HEK293 (cell line): ENCODE data around the gene MBOAT7.

Experiments
- CTCF ChIP-seq: fragments of 450-650 bp; formaldehyde crosslinking; IDR thresholded peaks from 2 replicates; pipeline ENCODE4 v1.5.1; 2016; ENCODE audit warnings: missing biosample characterization, missing genetic modification characterization
- KLF7 ChIP-seq: fragments of 450-650 bp; formaldehyde crosslinking; IDR thresholded peaks from 2 replicates; pipeline ENCODE4 v1.5.1; 2016; ENCODE audit warnings: missing biosample characterization, missing genetic modification characterization, borderline replicate concordance
- REPIN1 ChIP-seq: fragments of 450-650 bp; formaldehyde crosslinking; IDR thresholded peaks from 2 replicates; pipeline ENCODE4 v1.5.1; 2017; ENCODE audit warnings: missing biosample characterization, missing genetic modification characterization, low read depth
- TCF7L2 ChIP-seq: IDR thresholded peaks from 2 replicates; pipeline ENCODE4 v1.6.1; 2011; ENCODE audit warnings: low read depth, mild to moderate bottlenecking, inconsistent platforms, low read length, moderate library complexity, borderline replicate concordance
- TRIM28 ChIP-seq: IDR thresholded peaks from 2 replicates; pipeline ENCODE4 v1.6.1; 2011; ENCODE audit warnings: low read length, control low read depth, borderline replicate concordance
- ZBTB1 ChIP-seq: fragments of 450-650 bp; formaldehyde crosslinking; IDR thresholded peaks from 2 replicates; pipeline ENCODE4 v1.5.1; 2016; ENCODE audit warnings: missing biosample characterization, missing genetic modification characterization
- ZBTB17 ChIP-seq: fragments of 450-650 bp; formaldehyde crosslinking; IDR thresholded peaks from 2 replicates; pipeline ENCODE4 v1.5.1; 2016; ENCODE audit warnings: missing biosample characterization, missing genetic modification characterization
- ZNF148 ChIP-seq: fragments of 450-650 bp; formaldehyde crosslinking; IDR thresholded peaks from 2 replicates; pipeline ENCODE4 v1.5.0; 2017; ENCODE audit warnings: missing biosample characterization, missing genetic modification characterization, borderline replicate concordance
- ZNF274 ChIP-seq, 2 experiments: fragments of 200-500 bp in 1 of 2; fragments of 450-650 bp in 1 of 2; sonication (Bioruptor generic) in 1 of 2; formaldehyde crosslinking in 1 of 2; IDR thresholded peaks; 2 replicates each; pipeline versions ENCODE4 v1.5.1 to v1.6.1; 2014 to 2016; ENCODE audit warnings: borderline replicate concordance in 1 of 2, inconsistent platforms in 1 of 2, low read length in 1 of 2, missing biosample characterization in 1 of 2, missing genetic modification characterization in 1 of 2
- ZNF626 ChIP-seq: fragments of 450-650 bp; sonication (Bioruptor Pico); formaldehyde crosslinking; IDR thresholded peaks from 2 replicates; pipeline ENCODE4 v1.5.1; 2018; ENCODE audit warnings: missing biosample characterization, missing genetic modification characterization, inconsistent platforms

- TF ChIP-seq REPIN1, result no peak
- no peak for TF ChIP-seq ZNF626 (tag by site-specific recombination)
- TF ChIP-seq CTCF, result no peak
- TF ChIP-seq ZBTB1 (tag by site-specific recombination), result no peak
- TF ChIP-seq TRIM28, result no peak
- no peak for TF ChIP-seq ZNF148 (tag by site-specific recombination)
- TF ChIP-seq ZNF274 (IDR thresholded peaks at IDR 0.05; ENCODE audit: low read length), result no peak
- no peak for TF ChIP-seq ZNF274 (tag by site-specific recombination; IDR thresholded peaks at IDR 0.05; ENCODE audit: borderline replicate concordance)
- no peak for TF ChIP-seq TCF7L2
- no peak for TF ChIP-seq KLF7 (tag by site-specific recombination)
- no peak for TF ChIP-seq ZBTB17
These were observed 18.2 kb upstream of the MBOAT7 start for GRCh38 chr19:54207676-54207982.
